SKM-1 treated with dmso at 0.1 percent for 144 hours (cell line): ENCODE data around the gene BPIFB6.

Experiments
- DNase-seq: peaks from one replicate; lab custom pipeline; 2025; ENCODE audit not compliant: unreplicated experiment; lab: John Stamatoyannopoulos, UW

The BPIFB6 gene

DNA sequence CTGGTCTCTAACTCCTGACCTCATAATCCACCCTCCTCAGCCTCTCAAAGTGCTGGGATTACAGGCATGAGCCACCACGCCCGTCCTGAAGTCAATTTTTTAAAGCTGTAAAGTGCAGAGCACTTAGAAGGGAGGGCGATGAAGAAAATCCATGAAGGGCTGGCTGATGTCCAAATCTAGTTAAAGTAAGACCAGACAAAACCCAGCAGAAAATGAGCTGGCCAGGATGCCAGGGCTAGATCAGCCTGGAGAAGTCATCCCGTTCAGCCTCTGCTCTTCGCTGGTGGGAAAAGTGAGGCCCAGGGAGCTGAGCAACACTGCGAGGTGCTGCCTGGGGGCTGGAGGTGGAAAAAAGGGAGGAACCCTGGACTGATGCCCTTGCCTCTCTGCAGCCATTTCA lies 51.1 kb downstream of the BPIFB6 start:
- DNase-seq, result no peak

DNA sequence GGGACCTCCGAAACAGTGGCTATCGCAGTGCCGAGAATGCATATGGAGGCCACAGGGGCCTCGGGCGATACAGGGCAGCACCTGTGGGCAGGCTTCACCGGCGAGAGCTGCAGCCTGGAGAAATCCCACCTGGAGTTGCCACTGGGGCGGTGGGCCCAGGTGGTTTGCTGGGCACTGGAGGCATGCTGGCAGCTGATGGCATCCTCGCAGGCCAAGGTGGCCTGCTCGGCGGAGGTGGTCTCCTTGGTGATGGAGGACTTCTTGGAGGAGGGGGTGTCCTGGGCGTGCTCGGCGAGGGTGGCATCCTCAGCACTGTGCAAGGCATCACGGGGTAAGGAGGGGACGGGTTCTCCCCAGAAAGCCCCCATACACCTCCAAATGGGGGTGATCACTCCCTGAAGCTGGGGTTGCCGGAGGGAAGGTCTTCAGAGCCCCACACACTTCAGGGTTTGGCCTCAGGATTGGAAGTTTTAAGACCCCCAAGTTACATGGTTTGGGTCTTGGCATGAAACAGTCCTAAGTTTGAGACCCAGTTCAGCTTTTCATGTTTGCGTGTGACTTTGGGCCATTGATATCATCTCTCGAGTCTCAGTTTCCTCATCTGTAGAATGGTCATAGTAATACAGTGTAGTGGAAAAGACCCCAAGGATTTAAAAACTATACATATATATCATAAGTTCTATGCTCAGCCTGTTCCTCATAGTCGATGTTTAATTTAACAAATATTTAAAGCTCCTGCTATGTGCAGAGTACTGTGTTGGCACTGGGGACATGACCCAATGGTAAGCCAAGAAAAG lies 52.3 kb downstream of the BPIFB6 start:
- no peak for DNase-seq

GRCh38 chr20:33084722-33085121 lies 53.3 kb downstream of the BPIFB6 start:
- no peak for DNase-seq

- DNase-seq, result no peak
Measured at GRCh38 chr20:33086052-33086722, 54.7 kb downstream of the BPIFB6 start.

- no peak for DNase-seq
Measured at GRCh38 chr20:33091147-33091546, 59.7 kb downstream of the BPIFB6 start.

- no peak for DNase-seq
Measured at GRCh38 chr20:33091693-33092092, 60.2 kb downstream of the BPIFB6 start.

- no peak for DNase-seq
Measured at GRCh38 chr20:33092361-33092760, 60.9 kb downstream of the BPIFB6 start.

DNA sequence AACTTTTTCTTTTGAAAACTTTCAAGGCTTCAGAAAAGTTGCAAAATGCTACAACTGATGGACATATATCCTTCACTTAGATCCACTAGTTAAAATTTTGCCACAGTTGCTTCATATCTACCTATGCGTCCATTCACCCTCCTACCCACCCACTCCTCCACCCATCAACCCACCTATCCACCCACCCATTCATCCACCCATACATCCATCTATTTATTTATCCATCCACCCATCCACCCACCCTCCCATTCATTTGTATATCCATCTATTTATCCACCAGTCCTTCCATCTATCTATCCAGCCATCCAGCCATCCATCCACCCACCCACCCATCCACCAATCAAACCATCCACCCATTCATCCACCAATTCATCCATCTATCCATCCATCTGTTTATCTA lies 61.6 kb downstream of the BPIFB6 start:
- DNase-seq, result no peak

GRCh38 chr20:33093582-33093981 lies 62.1 kb downstream of the BPIFB6 start:
- DNase-seq, result no peak
